ENCODE data around the gene HBEGF.

Gene HBEGF

GRCh38 chr5:140301136-140301535 is 45.3 kb downstream of the HBEGF start:
- no peak for DNase-seq

GRCh38 chr5:140299056-140299455 is 47.3 kb downstream of the HBEGF start:
- DNase-seq = no peak

GRCh38 chr5:140298183-140298601 is 48.2 kb downstream of the HBEGF start:
- no peak for DNase-seq

- no peak for DNase-seq
Measured at GRCh38 chr5:140297283-140297682, 49.1 kb downstream of the HBEGF start.

GRCh38 chr5:140296289-140296688 is 50.1 kb downstream of the HBEGF start:
- DNase-seq = no peak

GRCh38 chr5:140295414-140295813 is 51.0 kb downstream of the HBEGF start:
- peak; percentile 44 for DNase-seq

GRCh38 chr5:140294753-140295152 is 51.6 kb downstream of the HBEGF start:
- DNase-seq = no peak

GRCh38 chr5:140293849-140294100 is 52.6 kb downstream of the HBEGF start:
- DNase-seq = no peak

GRCh38 chr5:140293091-140293848 is 53.1 kb downstream of the HBEGF start:
- DNase-seq = no peak

GRCh38 chr5:140292212-140293036 is 54.0 kb downstream of the HBEGF start:
- no peak for DNase-seq

- no peak for DNase-seq
Measured at GRCh38 chr5:140287801-140288521, 58.4 kb downstream of the HBEGF start.

GRCh38 chr5:140286424-140286823 is 60.0 kb downstream of the HBEGF start:
- no peak for DNase-seq

- no peak for DNase-seq
Measured at GRCh38 chr5:140284013-140284412, 62.4 kb downstream of the HBEGF start.
